Effector memory CD8-positive, alpha-beta T cell (primary cell): ENCODE results near the gene NCBP1.
"Not testable (repeated sequence)": the region's sequence is repeated elsewhere in the genome, so short reads cannot be mapped to it uniquely, and the experiment has no call there.

ENCODE experiments used
- ATAC-seq: fragments of 150-1000 bp; cut with Tn5 transposase; replicated peaks from 2 replicates; pipeline ENCODE4 v1.10.0; 2021; ENCODE audit warnings: mild to moderate bottlenecking, moderate library complexity
- DNase-seq, 3 experiments: peaks; one replicate each; pipeline ENCODE4 v3.0.0; 2021
- H3K27ac Mint-ChIP-seq, 2 donors: one replicate each; pipeline ENCODE4 v1.8.0; 2022; ENCODE audit warnings: mild to moderate bottlenecking in 2 of 2, mixed read lengths in 2 of 2, moderate library complexity in 2 of 2
- H3K27me3 Mint-ChIP-seq, 2 donors: one replicate each; pipeline ENCODE4 v1.8.0; 2022; ENCODE audit warnings: mixed read lengths in 2 of 2
- H3K36me3 Mint-ChIP-seq: one replicate; pipeline ENCODE4 v1.8.0; 2022; ENCODE audit warnings: mild to moderate bottlenecking, moderate library complexity, mixed read lengths; ENCODE audit not compliant: insufficient read depth
- H3K4me1 Mint-ChIP-seq, 2 donors: one replicate each; pipeline ENCODE4 v1.8.0; 2022; ENCODE audit warnings: low read depth in 2 of 2, mixed read lengths in 2 of 2
- H3K4me3 Mint-ChIP-seq, 2 donors: one replicate each; pipeline ENCODE4 v1.8.0; 2022; ENCODE audit warnings: mild to moderate bottlenecking in 2 of 2, mixed read lengths in 2 of 2, moderate library complexity in 2 of 2
- H3K9me3 Mint-ChIP-seq, 2 donors: one replicate each; pipeline ENCODE4 v1.8.0; 2022; ENCODE audit warnings: mixed read lengths in 2 of 2
- total RNA-seq, 9 experiments: gene quantifications; one replicate each; lab custom pipeline; 2026; lab: John Stamatoyannopoulos, UW

NCBP1 gene, protein sequence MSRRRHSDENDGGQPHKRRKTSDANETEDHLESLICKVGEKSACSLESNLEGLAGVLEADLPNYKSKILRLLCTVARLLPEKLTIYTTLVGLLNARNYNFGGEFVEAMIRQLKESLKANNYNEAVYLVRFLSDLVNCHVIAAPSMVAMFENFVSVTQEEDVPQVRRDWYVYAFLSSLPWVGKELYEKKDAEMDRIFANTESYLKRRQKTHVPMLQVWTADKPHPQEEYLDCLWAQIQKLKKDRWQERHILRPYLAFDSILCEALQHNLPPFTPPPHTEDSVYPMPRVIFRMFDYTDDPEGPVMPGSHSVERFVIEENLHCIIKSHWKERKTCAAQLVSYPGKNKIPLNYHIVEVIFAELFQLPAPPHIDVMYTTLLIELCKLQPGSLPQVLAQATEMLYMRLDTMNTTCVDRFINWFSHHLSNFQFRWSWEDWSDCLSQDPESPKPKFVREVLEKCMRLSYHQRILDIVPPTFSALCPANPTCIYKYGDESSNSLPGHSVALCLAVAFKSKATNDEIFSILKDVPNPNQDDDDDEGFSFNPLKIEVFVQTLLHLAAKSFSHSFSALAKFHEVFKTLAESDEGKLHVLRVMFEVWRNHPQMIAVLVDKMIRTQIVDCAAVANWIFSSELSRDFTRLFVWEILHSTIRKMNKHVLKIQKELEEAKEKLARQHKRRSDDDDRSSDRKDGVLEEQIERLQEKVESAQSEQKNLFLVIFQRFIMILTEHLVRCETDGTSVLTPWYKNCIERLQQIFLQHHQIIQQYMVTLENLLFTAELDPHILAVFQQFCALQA
- 74.7 to 136 (median 115) reads per million in 9 experiments for total RNA-seq

GRCh38 chr9:97632985-97633858 is at the start of gene NCBP1, which contains the start of gene TSTD2:
Gene NCBP1, plus strand, starts transcription at chr9:97633821. Its CDS starts 61 bp downstream, at chr9:97633882.
Gene TSTD2, minus strand, starts transcription at chr9:97633368. Its CDS starts 5,806 bp downstream, at chr9:97627562.
- peaks cover 34 to 53% of the 10 kb centered on the region in 2 donors for H3K4me1 Mint-ChIP-seq
- H3K27ac Mint-ChIP-seq, result peak within 1 kb of the TSS; percentile 98 to 99
- H3K9me3 Mint-ChIP-seq, result no peaks in the 10 kb centered on the region
- peak; percentile 86 for ATAC-seq
- DNase-seq, result peak; percentile 93 to 95 (median 95)
- no peaks in the 10 kb centered on the region for H3K27me3 Mint-ChIP-seq
- peaks cover 27% of the 10 kb centered on the region for H3K36me3 Mint-ChIP-seq
- H3K4me3 Mint-ChIP-seq, result peak within 1 kb of the TSS; percentile 88 to 92

GRCh38 chr9:97584778-97585177 is 48.8 kb upstream of the NCBP1 start:
- not testable (repeated sequence) for DNase-seq, H3K9me3 Mint-ChIP-seq, H3K4me3 Mint-ChIP-seq, H3K27me3 Mint-ChIP-seq, H3K27ac Mint-ChIP-seq, ATAC-seq, H3K36me3 Mint-ChIP-seq, H3K4me1 Mint-ChIP-seq

DNA sequence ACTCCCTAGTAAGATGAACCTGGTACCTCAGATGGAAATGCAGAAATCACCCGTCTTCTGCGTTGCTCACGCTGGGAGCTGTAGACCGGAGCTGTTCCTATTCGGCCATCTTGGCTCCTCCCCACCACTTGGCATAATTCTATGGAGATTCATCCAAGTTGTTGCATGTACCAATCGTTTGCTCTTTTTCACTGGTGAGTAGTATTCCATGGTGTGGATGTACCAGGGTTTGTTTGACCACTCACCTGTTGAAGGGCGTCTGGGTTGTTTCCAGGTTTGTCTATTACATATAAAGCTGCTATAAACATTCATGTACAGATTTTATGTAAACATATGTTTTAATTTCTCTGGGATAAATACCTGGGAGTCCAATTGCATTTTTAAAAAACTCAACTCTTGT is 46.7 kb upstream of the NCBP1 start:
- not testable (repeated sequence) for H3K4me1 Mint-ChIP-seq, H3K9me3 Mint-ChIP-seq, H3K36me3 Mint-ChIP-seq, H3K27ac Mint-ChIP-seq, DNase-seq, H3K4me3 Mint-ChIP-seq, ATAC-seq
- H3K27me3 Mint-ChIP-seq, result peaks cover 8 to 16% of the 10 kb centered on the region in 2 donors

DNA sequence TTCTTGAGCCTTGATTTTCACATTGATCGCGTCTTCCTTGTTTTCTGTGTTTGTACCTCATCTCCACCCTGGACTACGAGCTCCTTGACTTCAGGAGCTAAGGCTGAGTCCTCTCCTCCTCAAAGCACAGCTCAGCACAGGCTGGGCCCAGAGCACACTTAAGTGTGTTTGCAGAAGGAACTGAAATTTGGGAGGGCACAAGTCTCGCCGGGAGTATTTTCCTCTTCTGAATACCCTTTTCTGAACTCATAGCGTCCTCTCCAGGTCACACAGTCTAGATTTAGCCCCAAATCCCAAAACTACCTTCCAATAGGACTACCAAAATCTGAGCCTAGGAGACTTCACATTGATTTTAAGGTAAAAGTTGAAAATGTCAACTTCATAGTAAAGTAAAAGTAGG is 42.1 kb upstream of the NCBP1 start:
- Mint-ChIP-seq H3K27ac (peak overlapping the region in 1 of 2 donors; percentile 39), H3K27me3 (peaks cover 17 to 18% of the 10 kb centered on the region in 2 donors), H3K36me3 (peaks cover 5% of the 10 kb centered on the region), H3K9me3 (no peaks in the 10 kb centered on the region), H3K4me1 (no peaks in the 10 kb centered on the region), H3K4me3 (no peak overlapping the region)
- ATAC-seq, result no peak
- no peak for DNase-seq

DNA sequence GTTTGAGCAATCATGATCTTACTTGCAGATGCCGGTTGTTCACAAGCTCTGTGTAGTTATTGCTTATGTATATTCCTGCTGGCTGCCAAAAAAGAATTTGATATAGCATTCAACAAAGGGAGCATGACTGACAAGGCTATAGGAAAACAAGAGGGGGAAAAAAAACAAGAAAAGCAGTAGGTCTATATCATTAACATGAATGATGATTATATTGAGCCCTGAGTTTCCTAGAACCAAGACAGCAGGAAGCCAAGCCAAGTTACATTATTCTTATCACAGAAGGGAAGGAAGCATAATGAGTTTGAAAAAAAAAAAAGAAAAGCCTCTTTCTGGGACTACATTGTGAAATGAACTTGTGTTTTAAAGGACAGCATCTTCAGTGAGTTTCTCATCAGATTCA is 41.5 kb upstream of the NCBP1 start:
- DNase-seq, result no peak
- H3K36me3 Mint-ChIP-seq, result peaks cover 5% of the 10 kb centered on the region
- H3K4me3 Mint-ChIP-seq, result no peak overlapping the region
- no peaks in the 10 kb centered on the region for H3K9me3 Mint-ChIP-seq
- no peak overlapping the region for H3K27ac Mint-ChIP-seq
- H3K4me1 Mint-ChIP-seq, result no peaks in the 10 kb centered on the region
- ATAC-seq, result no peak
- peaks cover 15 to 18% of the 10 kb centered on the region in 2 donors for H3K27me3 Mint-ChIP-seq

DNA sequence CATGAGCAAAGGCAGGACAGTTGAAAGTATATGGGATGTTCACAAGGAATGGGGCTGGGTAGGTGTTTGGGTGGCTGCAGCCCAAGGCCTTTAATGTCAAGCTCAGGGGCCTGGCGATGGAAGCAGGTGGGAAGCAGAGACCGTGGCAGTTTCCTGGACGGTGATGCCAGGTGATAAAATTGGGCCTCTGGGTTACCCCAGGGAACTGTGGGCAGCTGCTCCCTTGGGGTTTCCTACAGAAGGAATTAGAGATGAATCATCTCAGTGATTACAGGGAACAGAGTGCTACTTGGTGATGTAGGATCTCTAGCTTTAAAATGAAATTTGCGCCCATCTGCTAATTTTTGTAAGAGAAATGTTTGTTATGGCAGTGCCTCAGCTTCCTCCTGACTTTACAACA is 39.7 kb upstream of the NCBP1 start:
- no peak for ATAC-seq
- H3K27ac Mint-ChIP-seq, result no peak overlapping the region
- H3K36me3 Mint-ChIP-seq, result peaks cover 3% of the 10 kb centered on the region
- peaks cover 9 to 18% of the 10 kb centered on the region in 2 donors for H3K27me3 Mint-ChIP-seq
- H3K4me3 Mint-ChIP-seq, result no peak overlapping the region
- peaks cover 5% of the 10 kb centered on the region in 2 donors for H3K4me1 Mint-ChIP-seq
- DNase-seq, result no peak
- no peaks in the 10 kb centered on the region for H3K9me3 Mint-ChIP-seq

- H3K27ac Mint-ChIP-seq, result no peak overlapping the region
Observed at GRCh38 chr9:97594381-97594921, 39.2 kb upstream of the NCBP1 start.

GRCh38 chr9:97596906-97597305 is 36.7 kb upstream of the NCBP1 start:
- H3K36me3 Mint-ChIP-seq, result no peaks in the 10 kb centered on the region
- H3K27ac Mint-ChIP-seq, result no peak overlapping the region
- H3K27me3 Mint-ChIP-seq, result peaks cover 2 to 9% of the 10 kb centered on the region in 2 donors
- H3K4me1 Mint-ChIP-seq, result peaks cover 5% of the 10 kb centered on the region in 2 donors
- H3K9me3 Mint-ChIP-seq, result no peaks in the 10 kb centered on the region
- DNase-seq (no peak), ATAC-seq (no peak)
- H3K4me3 Mint-ChIP-seq, result no peak overlapping the region

More at GRCh38 chr9:97594381-97594921, 39.2 kb upstream of the NCBP1 start:
- Mint-ChIP-seq H3K27me3 (peaks cover 9 to 18% of the 10 kb centered on the region in 2 donors), H3K9me3 (no peaks in the 10 kb centered on the region), H3K36me3 (peaks cover 3% of the 10 kb centered on the region), H3K4me1 (peaks cover 5% of the 10 kb centered on the region in 2 donors), H3K4me3 (no peak overlapping the region)
- ATAC-seq (no peak), DNase-seq (no peak)

GRCh38 chr9:97598461-97599288 is 34.9 kb upstream of the NCBP1 start:
- peaks cover under 1% of the 10 kb centered on the region for H3K36me3 Mint-ChIP-seq
- peaks cover 0 to 9% of the 10 kb centered on the region in 2 donors for H3K27me3 Mint-ChIP-seq
- H3K9me3 Mint-ChIP-seq, result no peaks in the 10 kb centered on the region
- peak overlapping the region in 1 of 2 donors; percentile 21 for H3K27ac Mint-ChIP-seq
- ATAC-seq (peak; percentile 95), DNase-seq (peak; percentile 57 to 69 (median 64))
- H3K4me3 Mint-ChIP-seq, result peak overlapping the region; percentile 32 to 68
- H3K4me1 Mint-ChIP-seq, result peaks cover 5% of the 10 kb centered on the region in 2 donors

- Mint-ChIP-seq H3K27me3 (peaks cover 0 to 9% of the 10 kb centered on the region in 2 donors), H3K36me3 (peaks cover 6% of the 10 kb centered on the region), H3K27ac (peak overlapping the region in 1 of 2 donors; percentile 21)
Observed at GRCh38 chr9:97599314-97599846, 34.2 kb upstream of the NCBP1 start.

GRCh38 chr9:97600531-97601227 is 32.9 kb upstream of the NCBP1 start:
- peaks cover 0 to 9% of the 10 kb centered on the region in 2 donors for H3K27me3 Mint-ChIP-seq
- peaks cover 5% of the 10 kb centered on the region in 2 donors for H3K4me1 Mint-ChIP-seq
- H3K36me3 Mint-ChIP-seq, result peaks cover 11% of the 10 kb centered on the region
- no peak overlapping the region for H3K27ac Mint-ChIP-seq
- DNase-seq, result no peak
- H3K4me3 Mint-ChIP-seq, result no peak overlapping the region
- H3K9me3 Mint-ChIP-seq, result no peaks in the 10 kb centered on the region
- no peak for ATAC-seq

More at GRCh38 chr9:97599314-97599846, 34.2 kb upstream of the NCBP1 start:
- Mint-ChIP-seq H3K9me3 (no peaks in the 10 kb centered on the region), H3K4me1 (peaks cover 5% of the 10 kb centered on the region in 2 donors), H3K4me3 (no peak overlapping the region)
- no peak for DNase-seq
- ATAC-seq, result no peak
